CD14-positive monocyte (primary cell): ENCODE data around the gene ROBO1. TPM values are rescaled to one million over a fixed set of nuclear protein-coding genes. Genes with fewer than 3 reads are reported as not detected.

Experiments used
- DNase-seq, 3 donors: peaks; one replicate each; pipeline ENCODE4 v3.0.0-alpha.2; 2011 to 2022
- H2AFZ ChIP-seq: 2 replicates; pipeline ENCODE4 v1.6.0; 2012; ENCODE audit warnings: mild to moderate bottlenecking, low read depth, low read length, inconsistent platforms; ENCODE audit not compliant: insufficient read depth, poor library complexity, severe bottlenecking
- H3K27ac ChIP-seq, 2 donors: 1 replicate in 1 of 2; 2 replicates in 1 of 2; pipeline ENCODE4 v1.5.1; 2012 to 2013; ENCODE audit warnings: low read length in 2 of 2, control low read depth in 1 of 2, inconsistent platforms in 1 of 2, low read depth in 1 of 2, mild to moderate bottlenecking in 1 of 2
- H3K27me3 ChIP-seq, 2 donors: one replicate each; pipeline versions ENCODE4 v1.6.0 to v1.6.1; 2011 to 2013; ENCODE audit warnings: low read length in 2 of 2; ENCODE audit not compliant: control insufficient read depth in 2 of 2, insufficient read depth in 2 of 2
- H3K36me3 ChIP-seq, 2 donors: replicated peaks in 1 of 2; 1 replicate in 1 of 2; 2 replicates in 1 of 2; pipeline versions ENCODE4 v1.5.1 to v1.6.1; 2012 to 2013; ENCODE audit warnings: low read length in 2 of 2, control low read depth in 1 of 2, inconsistent platforms in 1 of 2, mild to moderate bottlenecking in 1 of 2; ENCODE audit not compliant: insufficient read depth in 2 of 2, control insufficient read depth in 1 of 2
- H3K4me1 ChIP-seq, 2 donors: 1 replicate in 1 of 2; 2 replicates in 1 of 2; pipeline versions ENCODE4 v1.5.1 to v1.6.1; 2012 to 2013; ENCODE audit warnings: low read length in 2 of 2, control low read depth in 1 of 2, inconsistent platforms in 1 of 2, mild to moderate bottlenecking in 1 of 2, moderate library complexity in 1 of 2; ENCODE audit not compliant: insufficient read depth in 2 of 2, control insufficient read depth in 1 of 2
- H3K4me2 ChIP-seq: replicated peaks from 2 replicates; pipeline ENCODE3; 2012; ENCODE audit warnings: low read length, moderate library complexity, mild to moderate bottlenecking; ENCODE audit not compliant: poor library complexity, severe bottlenecking; ENCODE audit errors: extremely low read depth
- H3K4me3 ChIP-seq, 3 experiments: fragments of 200-600 bp in 1 of 3; sonication (generic) in 1 of 3; replicated peaks in 1 of 3; 1 replicate in 2 of 3; 2 replicates in 1 of 3; pipeline ENCODE4 v1.5.1; 2011 to 2013; ENCODE audit warnings: low read length in 3 of 3, mild to moderate bottlenecking in 3 of 3, control low read depth in 2 of 3, low read depth in 2 of 3, inconsistent platforms in 1 of 3, moderate library complexity in 1 of 3
- H3K79me2 ChIP-seq: 2 replicates; pipeline ENCODE4 v1.6.0; 2012; ENCODE audit warnings: mild to moderate bottlenecking, control low read depth, inconsistent platforms, low read length, moderate library complexity; ENCODE audit not compliant: insufficient read depth
- H3K9ac ChIP-seq: 2 replicates; pipeline ENCODE4 v1.6.0; 2017; ENCODE audit warnings: low read length, mild to moderate bottlenecking; ENCODE audit not compliant: insufficient read depth, poor library complexity, severe bottlenecking
- H3K9me3 ChIP-seq, 2 donors: replicated peaks in 1 of 2; 1 replicate in 1 of 2; 2 replicates in 1 of 2; pipeline versions ENCODE4 v1.5.1 to v1.6.1; 2012 to 2013; ENCODE audit warnings: low read length in 2 of 2, control low read depth in 1 of 2; ENCODE audit not compliant: control insufficient read depth in 1 of 2, insufficient read depth in 1 of 2
- H4K20me1 ChIP-seq: 2 replicates; pipeline ENCODE4 v1.6.0; 2012; ENCODE audit warnings: mild to moderate bottlenecking, low read length, control low read depth, moderate library complexity; ENCODE audit not compliant: insufficient read depth
- H3K27ac Mint-ChIP-seq, 7 donors: one replicate each; pipeline ENCODE4 v1.8.0; 2020; ENCODE audit warnings: mild to moderate bottlenecking in 7 of 7, mixed read lengths in 7 of 7, moderate library complexity in 6 of 7, inconsistent platforms in 2 of 7
- H3K27me3 Mint-ChIP-seq, 3 donors: one replicate each; pipeline ENCODE4 v1.8.0; 2021 to 2022; ENCODE audit warnings: low read depth in 3 of 3, mild to moderate bottlenecking in 3 of 3, mixed read lengths in 3 of 3, moderate library complexity in 3 of 3, inconsistent platforms in 1 of 3
- H3K36me3 Mint-ChIP-seq, 2 donors: one replicate each; pipeline ENCODE4 v1.8.0; 2020; ENCODE audit warnings: mixed read lengths in 2 of 2, inconsistent platforms in 1 of 2, mild to moderate bottlenecking in 1 of 2
- H3K4me1 Mint-ChIP-seq: one replicate; pipeline ENCODE4 v1.8.0; 2020; ENCODE audit warnings: mild to moderate bottlenecking, mixed read lengths
- H3K4me3 Mint-ChIP-seq, 2 donors: one replicate each; pipeline ENCODE4 v1.8.0; 2020; ENCODE audit warnings: mild to moderate bottlenecking in 2 of 2, mixed read lengths in 2 of 2, moderate library complexity in 1 of 2
- H3K9me3 Mint-ChIP-seq, 7 donors: one replicate each; pipeline ENCODE4 v1.8.0; 2020 to 2022; ENCODE audit warnings: mixed read lengths in 7 of 7, mild to moderate bottlenecking in 6 of 7, moderate library complexity in 6 of 7, inconsistent platforms in 2 of 7
- CTCF ChIP-seq: fragments of 200-600 bp; IDR thresholded peaks from one replicate; pipeline ENCODE4 v1.8.0; 2022; ENCODE audit warnings: antibody characterized with exemption, mild to moderate bottlenecking
- WGBS: methylation state at CpG from one replicate; pipeline ENCODE4 v1.1.5; 2013; ENCODE audit warnings: missing lambda C conversion rate; ENCODE audit not compliant: insufficient coverage; 5-methylcytosine and 5-hydroxymethylcytosine counted together
- intact Hi-C, 2 donors: fragments of 100-400 bp; cut with micrococcal nuclease; formaldehyde crosslinking; loops; one replicate each; pipeline versions ENCODE4 v1.15.0 to v1.15.1; 2023
- polyA plus RNA-seq, 3 donors: library from polyadenylated mRNA; depleted of rRNA in 1 of 3; unstranded in 2 of 3; stranded (reverse) in 1 of 3; fragments of 300-500 nt in 2 of 3; fragments of >200 nt in 1 of 3; fragmentation: Illumina TruSeq in 2 of 3; gene quantifications; 1 replicate in 2 of 3; 2 replicates in 1 of 3; pipeline ENCODE4 v1.2.3, GENCODE V29; 2012 to 2021

The ROBO1 gene
- polyA plus RNA-seq, 3 donors: 0.09 to 0.10 TPM; not detected in 1

DNA sequence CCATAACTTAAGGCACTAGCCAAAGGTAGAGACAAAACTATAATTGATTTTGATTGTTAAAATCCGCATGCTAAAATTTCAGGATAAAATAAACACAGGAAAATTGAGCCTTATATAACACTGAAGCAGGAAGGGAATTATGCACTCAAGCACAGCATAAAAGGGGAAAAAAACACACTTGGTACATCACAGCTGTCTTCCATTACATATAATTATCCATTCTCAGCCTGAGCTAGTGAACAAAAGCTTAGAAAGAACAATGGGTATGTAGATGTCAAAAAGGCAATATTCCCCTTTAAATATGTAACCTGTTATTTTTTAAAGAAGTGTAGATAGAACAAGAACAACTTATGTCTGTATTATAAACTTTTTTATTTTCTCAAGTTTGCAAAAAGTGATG is 899.2 kb downstream of the ROBO1 start:
- H2AFZ ChIP-seq: no peak overlapping the region
- H3K36me3 ChIP-seq: no peaks in the 10 kb centered on the region
- WGBS: no CpG with 5 or more reads among the region's 1 CpG
- H3K27me3 Mint-ChIP-seq: no peaks in the 10 kb centered on the region
- H3K9me3 ChIP-seq: no peaks in the 10 kb centered on the region
- no peaks in the 10 kb centered on the region for H4K20me1 ChIP-seq
- H3K4me3 Mint-ChIP-seq: no peak overlapping the region
- H3K27me3 ChIP-seq: no peaks in the 10 kb centered on the region
- peaks cover 0 to 3% (median 0%) of the 10 kb centered on the region in 7 donors for H3K9me3 Mint-ChIP-seq
- no peaks in the 10 kb centered on the region for H3K4me1 ChIP-seq
- H3K36me3 Mint-ChIP-seq: no peaks in the 10 kb centered on the region
- H3K27ac ChIP-seq: no peak overlapping the region
- no peak for TF ChIP-seq CTCF
- no peaks in the 10 kb centered on the region for H3K79me2 ChIP-seq
- no peak overlapping the region for H3K4me3 ChIP-seq
- no peak overlapping the region for H3K27ac Mint-ChIP-seq
- no peak overlapping the region for H3K9ac ChIP-seq
- no peaks in the 10 kb centered on the region for H3K4me1 Mint-ChIP-seq
- H3K4me2 ChIP-seq: no peak overlapping the region
- no peak for DNase-seq
- intact Hi-C loops: no loop called here

DNA sequence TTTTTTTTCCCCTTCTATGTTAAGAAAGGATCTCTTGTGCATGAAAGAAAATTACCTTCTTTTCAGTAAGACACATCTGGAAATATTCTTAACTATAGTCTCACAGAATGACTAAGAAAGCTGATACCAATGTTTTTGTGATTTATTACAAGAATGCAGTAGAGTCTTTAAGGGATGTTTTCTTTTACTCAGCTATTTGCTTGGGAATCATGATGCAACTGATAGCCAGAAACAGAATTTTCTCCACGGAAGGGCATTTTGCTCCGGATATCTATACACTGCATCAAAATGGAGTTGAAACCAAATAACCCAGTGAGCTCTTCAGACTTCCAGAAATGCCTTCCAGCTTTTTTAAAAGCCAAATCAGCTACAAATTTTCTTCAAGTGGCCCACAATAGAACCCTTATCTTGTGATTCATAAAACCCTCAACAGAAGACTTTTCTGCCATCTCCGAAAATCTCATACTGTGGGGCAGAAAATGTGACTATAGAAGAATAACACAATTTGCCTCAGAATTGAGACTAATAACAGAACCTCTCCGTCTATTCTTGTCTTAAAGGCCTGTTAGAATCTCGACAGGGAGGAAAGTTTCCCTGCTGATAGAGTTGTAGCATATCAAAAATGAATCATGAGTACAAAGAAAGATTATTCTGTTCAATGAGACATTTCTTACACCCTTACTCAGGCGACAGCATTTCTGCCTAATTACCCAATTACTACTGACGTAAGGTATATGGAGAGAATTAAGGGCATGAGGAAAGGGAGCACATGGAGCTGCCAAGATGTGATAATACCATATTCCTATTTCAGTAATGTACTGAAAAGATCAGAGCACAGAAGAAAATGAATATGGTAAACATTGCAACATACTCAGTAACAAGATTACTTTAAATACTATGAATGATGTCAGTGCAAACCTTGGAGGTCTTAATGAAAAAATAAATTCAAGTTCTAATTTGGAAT is 900.1 kb downstream of the ROBO1 start:
- no peak overlapping the region for H3K9ac ChIP-seq
- no peak overlapping the region for H3K4me2 ChIP-seq
- Mint-ChIP-seq H3K36me3 (no peaks in the 10 kb centered on the region), H3K27me3 (no peaks in the 10 kb centered on the region), H3K4me1 (no peaks in the 10 kb centered on the region), H3K4me3 (no peak overlapping the region), H3K27ac (no peak overlapping the region), H3K9me3 (peaks cover 0 to 3% (median 0%) of the 10 kb centered on the region in 7 donors)
- no peak overlapping the region for H2AFZ ChIP-seq
- no peaks in the 10 kb centered on the region for H3K79me2 ChIP-seq
- H3K9me3 ChIP-seq: no peaks in the 10 kb centered on the region
- no peaks in the 10 kb centered on the region for H3K27me3 ChIP-seq
- 100% methylated on average over 2 of the region's 7 CpGs for WGBS
- H3K36me3 ChIP-seq: no peaks in the 10 kb centered on the region
- H4K20me1 ChIP-seq: no peaks in the 10 kb centered on the region
- H3K4me1 ChIP-seq: no peaks in the 10 kb centered on the region
- TF ChIP-seq CTCF: no peak
- H3K4me3 ChIP-seq: no peak overlapping the region
- intact Hi-C loops: no loop called here
- no peak overlapping the region for H3K27ac ChIP-seq
- no peak for DNase-seq
